Measurements from ENCODE around the gene AUNIP.
A peak's percentile ranks its signal among the peaks of the same experiment; 100 is the strongest.

AUNIP gene

GRCh38 chr1:25858906-25859789 is at the start of gene AUNIP:
Gene AUNIP (minus strand): TSS chr1:25859457. CDS start chr1:25859357, 100 bp downstream.
- peak; percentile 88 for DNase-seq

GRCh38 chr1:25909040-25909439 is 49.8 kb upstream of the AUNIP start:
- no peak for DNase-seq

- no peak for DNase-seq
Observed at GRCh38 chr1:25908161-25908560, 48.9 kb upstream of the AUNIP start.

- DNase-seq = no peak
Observed at GRCh38 chr1:25907601-25908000, 48.3 kb upstream of the AUNIP start.

GRCh38 chr1:25906644-25907300 is 47.5 kb upstream of the AUNIP start:
- DNase-seq = peak; percentile 25

GRCh38 chr1:25905680-25906643 is 46.7 kb upstream of the AUNIP start, which contains the start of gene STMN1:
Gene STMN1 (minus strand): TSS chr1:25906419. CDS start chr1:25904676, 1,743 bp downstream.
- peak; percentile 88 for DNase-seq

GRCh38 chr1:25904943-25905679 is 45.9 kb upstream of the AUNIP start:
- peak; percentile 88 for DNase-seq

- no peak for DNase-seq
Observed at GRCh38 chr1:25903986-25904385, 44.7 kb upstream of the AUNIP start.

- no peak for DNase-seq
Observed at GRCh38 chr1:25902462-25902861, 43.2 kb upstream of the AUNIP start.

- no peak for DNase-seq
Observed at GRCh38 chr1:25900219-25900618, 41.0 kb upstream of the AUNIP start.

GRCh38 chr1:25899792-25900191 is 40.5 kb upstream of the AUNIP start:
- DNase-seq = no peak

- DNase-seq = no peak
Observed at GRCh38 chr1:25898223-25899015, 39.2 kb upstream of the AUNIP start.

- DNase-seq = no peak
Observed at GRCh38 chr1:25897754-25898153, 38.5 kb upstream of the AUNIP start.

GRCh38 chr1:25896266-25896665 is 37.0 kb upstream of the AUNIP start:
- no peak for DNase-seq

GRCh38 chr1:25895365-25895990 is 36.2 kb upstream of the AUNIP start:
- peak; percentile 90 for DNase-seq

GRCh38 chr1:25893116-25893515 is 33.9 kb upstream of the AUNIP start:
- DNase-seq = no peak

GRCh38 chr1:25891606-25892005 is 32.3 kb upstream of the AUNIP start:
- DNase-seq = no peak

GRCh38 chr1:25890239-25891034 is 31.2 kb upstream of the AUNIP start:
- DNase-seq = no peak

- DNase-seq = no peak
Observed at GRCh38 chr1:25889470-25889869, 30.2 kb upstream of the AUNIP start.

GRCh38 chr1:25888426-25888987 is 29.2 kb upstream of the AUNIP start:
- DNase-seq = no peak

Data from activated CD4-positive, alpha-beta T cell treated with anti-CD3 and anti-CD28 coated beads, Interleukin-2, amount 50 U/mL, for 1 hour (primary cell).